Spleen (tissue), 11 donors: ENCODE data around the gene EYS. TPM values are rescaled to one million over a fixed set of nuclear protein-coding genes. Genes with fewer than 3 reads are reported as not detected.

Source experiments
- DNase-seq: peaks from one replicate; pipeline ENCODE4 v3.0.0-alpha.2; 2020
- H3K27ac ChIP-seq, 8 donors: fragments of 200-600 bp; sonication (generic) in 7 of 8; 1 replicate in 4 of 8; 2 replicates in 4 of 8; pipeline versions ENCODE4 v1.5.0 to v1.8.0; 2016 to 2021; ENCODE audit warnings: inconsistent platforms in 4 of 8, mild to moderate bottlenecking in 4 of 8, moderate library complexity in 1 of 8
- H3K27me3 ChIP-seq, 7 donors: fragments of 200-600 bp; sonication (generic) in 6 of 7; replicated peaks in 1 of 7; 1 replicate in 4 of 7; 2 replicates in 3 of 7; pipeline versions ENCODE4 v1.5.0 to v1.8.0; 2016 to 2021; ENCODE audit warnings: inconsistent platforms in 3 of 7, mild to moderate bottlenecking in 1 of 7
- H3K36me3 ChIP-seq, 6 donors: fragments of 200-600 bp; sonication (generic) in 5 of 6; 1 replicate in 4 of 6; 2 replicates in 2 of 6; pipeline versions ENCODE4 v1.5.0 to v1.8.0; 2016 to 2021; ENCODE audit warnings: inconsistent platforms in 2 of 6
- H3K4me1 ChIP-seq, 6 donors: fragments of 200-600 bp; sonication (generic) in 5 of 6; 1 replicate in 3 of 6; 2 replicates in 3 of 6; pipeline versions ENCODE4 v1.5.0 to v1.8.0; 2016 to 2021; ENCODE audit warnings: inconsistent platforms in 3 of 6
- H3K4me3 ChIP-seq, 8 donors: fragments of 200-600 bp; sonication (generic) in 7 of 8; 1 replicate in 4 of 8; 2 replicates in 4 of 8; pipeline versions ENCODE4 v1.5.0 to v1.8.0; 2016 to 2021; ENCODE audit warnings: inconsistent platforms in 4 of 8, mild to moderate bottlenecking in 4 of 8, moderate library complexity in 2 of 8
- H3K9me3 ChIP-seq, 8 donors: fragments of 200-600 bp; sonication (generic) in 7 of 8; 1 replicate in 4 of 8; 2 replicates in 4 of 8; pipeline versions ENCODE4 v1.5.0 to v1.8.0; 2016 to 2021; ENCODE audit warnings: inconsistent platforms in 4 of 8
- CTCF ChIP-seq, 11 experiments: fragments of 200-600 bp in 7 of 11; fragments of 450-650 bp in 4 of 11; sonication (generic) in 4 of 11; IDR thresholded peaks in 8 of 11; conservative IDR thresholded peaks in 3 of 11; 1 replicate in 7 of 11; 2 replicates in 4 of 11; pipeline versions ENCODE4 v1.4.0 to v1.8.0; 2016 to 2021; ENCODE audit warnings: antibody characterized with exemption in 11 of 11, inconsistent platforms in 4 of 11, mild to moderate bottlenecking in 1 of 11
- POLR2A ChIP-seq, 3 donors: fragments of 450-650 bp; IDR thresholded peaks; one replicate each; pipeline ENCODE4 v1.5.1; 2017; ENCODE audit warnings: antibody characterized with exemption in 3 of 3, mild to moderate bottlenecking in 1 of 3
- POLR2AphosphoS5 ChIP-seq, 3 donors: sonication (generic); formaldehyde crosslinking; IDR thresholded peaks; one replicate each; pipeline ENCODE4 v1.5.1; 2017; ENCODE audit warnings: antibody characterized with exemption in 3 of 3
- WGBS, 5 donors: extraction: QIAGEN DNeasy Blood & Tissue Kit in 3 of 5; methylation state at CpG; one replicate each; pipeline versions ENCODE4 v1.1.5 to v1.1.7; 2013 to 2018; 5-methylcytosine and 5-hydroxymethylcytosine counted together
- intact Hi-C: fragments of 100-400 bp; cut with DNase I; formaldehyde crosslinking; loops from one replicate; pipeline ENCODE4 v1.15.0; 2023; ENCODE audit warnings: low total_unique reads
- polyA plus RNA-seq, 3 donors: library from polyadenylated mRNA; stranded (reverse); fragments of 200-250 nt; gene quantifications; one replicate each; pipeline ENCODE4 v1.2.1, GENCODE V29; 2013
- total RNA-seq, 7 donors: library from RNA; depleted of rRNA in 3 of 7; stranded (reverse); fragments of >200 nt in 3 of 7; fragmentation: NEBNext Ultra II Directional in 4 of 7; extraction: Animal tissue kit (Norgen Biotek cat#: 25700) in 4 of 7; gene quantifications; one replicate each; pipeline versions ENCODE4 v1.1.0 to v1.2.1, GENCODE V29; 2016 to 2021
- donor health status: healthy with polysubstance abuse.
- donor health status: DM: no; HTN: no; CAD: no; lungs with moderate emphysema.
- donor health status: DM: no; HTN: no; CAD: no.
- donor health status: Bipolar disorder and iron deficiency.
- donor health status: healthy.
- donor health status: DM: no; HTN: no; CAD: no.
- donor health status: DM: yes; HTN: yes; CAD: no.

The EYS gene
- total and polyA plus RNA-seq, 10 donors = under 0.01 to 0.72 (median 0.28) TPM; not detected in 5

- H3K4me1 ChIP-seq = no peaks in the 10 kb centered on the region
These were observed 1297.1 kb downstream of the EYS start for GRCh38 chr6:64409948-64410347.

GRCh38 chr6:64404396-64404795, 1302.6 kb downstream of the EYS start:
- intact Hi-C loops = no loop called here

More at GRCh38 chr6:64409948-64410347, 1297.1 kb downstream of the EYS start:
- no peak overlapping the region for H3K4me3 ChIP-seq
- TF ChIP-seq CTCF (IDR thresholded peaks at IDR 0.05 in 8 of 11, conservative IDR thresholded peaks at IDR 0.05 in 3 of 11) (no peak), POLR2A (IDR thresholded peaks at IDR 0.05) (no peak), POLR2AphosphoS5 (IDR thresholded peaks at IDR 0.05) (no peak)
- H3K36me3 ChIP-seq = no peaks in the 10 kb centered on the region
- no peaks in the 10 kb centered on the region for H3K27me3 ChIP-seq
- H3K9me3 ChIP-seq = peaks cover 0 to 24% (median 9%) of the 10 kb centered on the region in 8 donors
- intact Hi-C loops = no loop called here
- no peak overlapping the region for H3K27ac ChIP-seq
- no peak for DNase-seq
- 66 to 86% (median 78%) methylated on average over 1 of the region's 1 CpG for WGBS, 5 donors

GRCh38 chr6:64383277-64383676, 1323.7 kb downstream of the EYS start:
- Histone ChIP-seq H3K36me3 (no peaks in the 10 kb centered on the region), H3K27ac (no peak overlapping the region), H3K4me3 (no peak overlapping the region), H3K4me1 (no peaks in the 10 kb centered on the region), H3K9me3 (no peaks in the 10 kb centered on the region), H3K27me3 (no peaks in the 10 kb centered on the region)
- intact Hi-C loops = no loop called here
- no peak for DNase-seq
- WGBS, 5 donors = 41 to 89% (median 45%) methylated on average over 2 of the region's 2 CpGs
- TF ChIP-seq POLR2A (IDR thresholded peaks at IDR 0.05) = no peak
- TF ChIP-seq POLR2AphosphoS5 (IDR thresholded peaks at IDR 0.05) = no peak
- no peak for TF ChIP-seq CTCF (IDR thresholded peaks at IDR 0.05 in 8 of 11, conservative IDR thresholded peaks at IDR 0.05 in 3 of 11)

More at GRCh38 chr6:64404396-64404795, 1302.6 kb downstream of the EYS start:
- Histone ChIP-seq H3K27me3 (no peaks in the 10 kb centered on the region), H3K9me3 (peaks cover 0 to 24% (median 5%) of the 10 kb centered on the region in 8 donors), H3K4me1 (no peaks in the 10 kb centered on the region), H3K27ac (no peak overlapping the region), H3K4me3 (no peak overlapping the region), H3K36me3 (no peaks in the 10 kb centered on the region)
- WGBS, 5 donors = 79 to 91% (median 89%) methylated on average over 5 of the region's 5 CpGs
- DNase-seq = no peak
- TF ChIP-seq CTCF (IDR thresholded peaks at IDR 0.05 in 8 of 11, conservative IDR thresholded peaks at IDR 0.05 in 3 of 11) = no peak
- no peak for TF ChIP-seq POLR2A (IDR thresholded peaks at IDR 0.05)
- TF ChIP-seq POLR2AphosphoS5 (IDR thresholded peaks at IDR 0.05) = no peak

- Histone ChIP-seq H3K4me3 (no peak overlapping the region), H3K27ac (no peak overlapping the region), H3K4me1 (no peaks in the 10 kb centered on the region), H3K27me3 (no peaks in the 10 kb centered on the region), H3K9me3 (peaks cover 0 to 28% (median 9%) of the 10 kb centered on the region in 8 donors), H3K36me3 (no peaks in the 10 kb centered on the region)
- DNase-seq = no peak
- intact Hi-C loops = no loop called here
- TF ChIP-seq CTCF (IDR thresholded peaks at IDR 0.05 in 8 of 11, conservative IDR thresholded peaks at IDR 0.05 in 3 of 11) (no peak), POLR2A (IDR thresholded peaks at IDR 0.05) (no peak), POLR2AphosphoS5 (IDR thresholded peaks at IDR 0.05) (no peak)
- whole genome bisulfite sequencing, 5 donors = 83 to 94% (median 85%) methylated on average over 5 of the region's 5 CpGs
These were observed 1330.6 kb downstream of the EYS start for GRCh38 chr6:64376394-64376793.
